HG02870 (cell line): ENCODE results near the gene TNNI3K.

Experiments
- ATAC-seq: cut with Tn5 transposase; IDR thresholded peaks from one replicate; pipeline ENCODE4 v1.9.1; 2021; ENCODE audit warnings: mild to moderate bottlenecking, moderate library complexity; ENCODE audit not compliant: unreplicated experiment

The TNNI3K gene

DNA sequence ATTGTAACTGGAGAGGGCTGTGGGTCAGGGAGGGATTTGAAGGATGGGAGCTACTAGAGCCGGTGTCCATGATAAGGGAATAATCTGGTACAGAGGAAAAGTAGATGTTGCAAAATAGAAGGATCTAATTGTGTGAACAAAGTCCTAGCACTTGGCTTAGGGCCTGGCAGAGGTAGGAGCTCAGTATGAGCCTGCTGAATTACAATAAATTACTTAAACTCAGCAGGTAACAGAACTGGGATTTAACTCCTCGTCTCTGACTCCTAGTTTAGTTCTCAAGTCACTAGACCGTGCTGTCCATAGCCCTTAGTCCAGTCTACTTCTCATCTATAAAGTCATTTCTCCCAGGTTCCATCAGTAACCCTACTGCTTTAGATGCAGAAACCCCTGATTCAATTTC lies 157.0 kb downstream of the TNNI3K start:
- ATAC-seq = no peak

- no peak for ATAC-seq
Observed at GRCh38 chr1:74392840-74393239, 157.7 kb downstream of the TNNI3K start.

DNA sequence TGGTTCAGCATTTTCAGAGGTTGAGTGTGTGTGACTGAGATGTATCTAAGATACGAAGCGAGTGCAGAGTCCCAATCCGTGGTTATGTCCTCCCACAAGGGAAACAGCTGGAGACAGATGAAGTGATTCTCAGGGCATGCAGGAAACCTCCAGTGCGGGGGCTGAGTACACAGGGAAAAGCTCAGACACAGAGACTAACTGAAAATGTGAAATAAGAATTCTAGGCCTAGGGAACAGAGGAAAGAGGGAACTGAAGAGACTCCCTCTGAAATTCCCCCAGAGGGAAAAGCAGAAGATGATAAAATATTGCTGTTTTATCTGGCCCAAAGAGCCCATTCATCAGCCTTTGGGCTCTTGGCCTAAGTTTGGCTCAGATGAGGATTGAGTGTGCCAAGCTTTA lies 160.4 kb downstream of the TNNI3K start:
- no peak for ATAC-seq

DNA sequence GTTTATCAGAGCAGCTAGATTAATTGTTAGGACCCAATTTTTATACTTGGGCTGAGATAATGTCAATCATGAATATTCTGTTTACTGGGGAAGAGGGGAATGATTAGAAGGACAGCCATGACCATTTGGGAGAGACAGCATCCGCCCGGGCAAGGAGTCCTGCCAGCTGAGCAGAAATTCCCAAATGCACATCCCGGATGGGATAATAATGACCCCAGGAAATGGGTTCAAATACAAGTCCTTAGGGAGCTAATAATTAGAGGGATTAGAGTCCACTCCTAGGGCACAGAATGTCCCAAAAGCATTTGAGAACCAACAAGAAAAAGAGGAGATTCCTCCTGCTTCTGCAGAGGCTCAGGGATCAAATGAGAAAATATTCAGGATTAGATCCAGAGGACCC lies 161.3 kb downstream of the TNNI3K start:
- ATAC-seq = no peak

GRCh38 chr1:74396933-74397332 lies 161.7 kb downstream of the TNNI3K start:
- ATAC-seq = peak; percentile 46

DNA sequence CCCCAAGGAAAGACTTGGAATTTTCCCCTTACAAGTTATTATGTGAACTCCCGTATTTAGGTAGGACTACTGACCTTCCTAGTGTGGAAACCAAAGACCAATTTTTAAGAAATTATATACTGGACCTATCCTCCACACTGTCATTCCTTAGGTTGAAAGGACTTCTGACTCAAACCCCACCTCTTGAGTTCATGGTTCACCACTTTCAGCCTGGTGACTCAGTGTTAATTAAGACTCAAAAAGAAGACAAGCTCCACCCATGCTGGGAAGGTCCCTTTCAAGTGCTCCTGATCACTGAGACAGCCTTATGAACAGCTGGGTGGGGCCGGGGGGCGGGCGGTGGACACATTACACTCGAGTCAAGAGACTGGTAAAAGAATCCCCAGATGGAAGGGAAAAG lies 164.1 kb downstream of the TNNI3K start:
- peak; percentile 89 for ATAC-seq

DNA sequence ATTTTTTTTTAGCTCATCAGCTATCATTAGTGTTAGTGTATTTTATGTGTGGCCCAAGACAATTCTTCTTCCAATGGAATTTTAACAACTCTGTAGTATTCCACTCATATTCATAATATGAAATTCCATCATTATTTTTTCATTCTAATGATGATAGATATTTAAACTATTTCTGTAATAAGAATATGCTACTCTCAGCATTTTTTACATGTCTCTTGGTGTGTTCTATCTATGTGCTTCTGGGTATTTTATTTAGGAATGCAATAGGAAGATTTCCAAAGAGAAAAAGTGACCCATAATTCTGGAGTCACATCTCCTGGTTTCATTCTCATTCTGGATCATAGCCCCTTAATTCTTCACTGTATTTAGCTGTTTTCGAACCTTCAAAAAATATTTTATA lies 167.7 kb downstream of the TNNI3K start:
- ATAC-seq = no peak

DNA sequence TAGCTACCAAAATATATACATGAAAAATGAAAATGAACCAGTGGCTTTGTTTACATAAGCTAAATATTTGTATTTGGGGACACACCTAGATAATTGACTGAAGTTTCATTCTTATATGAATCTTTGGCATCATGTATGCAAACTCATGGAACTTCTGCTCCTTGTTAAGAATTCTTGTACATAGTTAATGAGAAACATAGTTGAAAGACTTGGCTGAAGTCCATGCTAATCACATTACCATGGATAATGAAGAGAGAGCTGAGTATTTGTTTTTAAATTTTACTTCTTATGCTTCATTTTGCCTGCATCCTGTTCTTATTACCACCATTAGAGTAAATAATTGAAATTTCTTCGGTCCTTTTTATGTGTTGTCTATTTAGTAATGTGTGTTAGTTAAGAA lies 168.4 kb downstream of the TNNI3K start:
- no peak for ATAC-seq

- no peak for ATAC-seq
Observed at GRCh38 chr1:74406759-74407158, 171.6 kb downstream of the TNNI3K start.

- no peak for ATAC-seq
Observed at GRCh38 chr1:74407902-74408301, 172.7 kb downstream of the TNNI3K start.

DNA sequence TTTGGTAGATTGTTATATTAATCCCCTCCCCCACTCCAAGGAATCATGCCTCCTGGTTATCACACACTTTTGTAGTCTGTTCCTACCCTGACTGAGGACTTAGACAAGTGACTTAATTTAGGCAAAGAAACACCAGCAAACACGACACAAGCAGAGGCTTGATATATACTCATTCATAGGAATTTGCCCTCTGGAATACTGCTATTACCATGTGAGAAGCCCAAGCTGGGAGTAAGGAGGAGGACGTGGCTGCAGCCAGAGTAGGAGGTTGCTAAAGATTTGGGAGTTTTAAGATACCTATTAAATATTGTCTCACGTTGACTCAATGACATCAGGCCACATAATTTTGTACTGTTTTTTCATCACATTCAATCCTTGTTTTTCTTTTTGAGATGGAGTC lies 177.1 kb downstream of the TNNI3K start:
- no peak for ATAC-seq

DNA sequence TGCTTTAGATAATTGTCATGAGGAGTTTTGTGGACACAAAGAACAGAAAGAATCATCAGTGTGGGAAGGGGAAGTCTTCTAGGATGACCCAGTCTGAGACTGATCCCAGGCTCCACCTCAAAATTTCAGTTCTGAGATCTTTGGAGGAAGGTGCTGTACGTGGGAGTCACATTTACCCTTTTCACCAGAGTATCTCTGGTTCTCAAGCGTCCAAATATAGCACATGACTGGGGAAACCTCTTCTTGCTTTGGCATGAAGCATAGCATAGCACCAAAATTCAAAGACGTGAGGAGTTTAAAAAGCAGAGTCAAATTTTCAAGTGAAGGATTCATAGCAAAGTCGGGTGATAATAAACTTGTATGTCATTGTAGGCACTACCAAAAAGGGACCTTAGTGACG lies 180.7 kb downstream of the TNNI3K start:
- no peak for ATAC-seq

GRCh38 chr1:74419611-74420010 lies 184.4 kb downstream of the TNNI3K start:
- ATAC-seq = no peak

- no peak for ATAC-seq
Observed at GRCh38 chr1:74420467-74420866, 185.3 kb downstream of the TNNI3K start.

DNA sequence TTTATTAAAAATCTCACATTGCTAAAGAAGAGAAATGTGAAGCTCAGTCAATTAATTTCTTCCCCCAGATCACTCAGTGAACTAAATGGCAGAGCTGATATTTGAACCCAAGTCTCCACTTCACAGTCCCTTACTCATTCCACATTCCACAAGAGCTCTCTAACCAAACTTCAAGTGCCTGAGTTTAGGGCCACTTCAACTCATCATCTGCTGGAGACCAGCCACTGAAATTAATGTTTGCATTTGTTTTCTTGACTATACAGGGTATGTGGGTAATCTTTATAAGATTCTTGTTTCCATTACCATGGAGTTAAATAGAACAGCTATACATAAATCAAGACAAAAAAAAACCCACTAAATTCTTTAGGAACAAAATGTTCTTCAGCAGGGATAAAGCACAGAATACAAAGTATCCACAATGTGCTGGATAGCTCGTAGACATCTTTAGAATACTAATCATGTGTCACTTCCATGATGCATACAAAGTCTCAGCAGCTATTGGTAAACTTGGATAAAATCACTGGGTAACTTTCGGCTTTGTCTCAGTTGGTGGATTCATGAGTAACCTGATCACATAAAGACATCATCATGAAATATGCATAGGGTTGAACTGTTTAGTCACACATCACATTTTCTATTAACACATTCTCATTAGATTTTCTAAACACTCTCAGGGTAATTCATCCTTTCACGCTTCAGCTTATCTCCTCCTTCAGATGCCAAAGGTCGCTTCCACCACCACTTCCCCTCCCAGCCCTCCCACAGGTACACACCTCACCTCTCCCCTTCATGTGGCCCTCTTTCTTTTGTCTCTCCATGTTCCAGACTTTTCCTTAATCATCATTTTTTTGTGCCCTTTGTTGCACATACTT lies 187.5 kb downstream of the TNNI3K start:
- no peak for ATAC-seq

GRCh38 chr1:74423471-74423870 lies 188.3 kb downstream of the TNNI3K start:
- no peak for ATAC-seq

DNA sequence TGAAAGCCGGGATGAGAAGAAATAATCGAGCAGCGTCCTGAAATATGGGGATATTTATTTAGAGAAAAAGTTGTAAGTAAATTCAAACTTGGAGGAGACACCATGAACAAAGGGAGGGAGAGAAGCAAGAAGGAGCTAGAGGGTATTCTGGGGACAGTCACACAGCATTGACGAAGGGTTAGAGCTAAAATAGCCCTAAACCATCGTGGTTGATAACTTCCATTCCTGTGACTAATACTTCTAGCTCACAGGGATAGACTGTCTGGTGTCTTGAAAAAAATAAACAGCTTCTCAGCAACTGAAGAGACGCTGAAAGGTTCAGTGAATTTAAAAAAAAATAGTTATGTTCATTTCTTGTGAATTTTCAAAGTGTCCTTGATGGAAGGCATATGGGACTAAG lies 190.5 kb downstream of the TNNI3K start:
- no peak for ATAC-seq

DNA sequence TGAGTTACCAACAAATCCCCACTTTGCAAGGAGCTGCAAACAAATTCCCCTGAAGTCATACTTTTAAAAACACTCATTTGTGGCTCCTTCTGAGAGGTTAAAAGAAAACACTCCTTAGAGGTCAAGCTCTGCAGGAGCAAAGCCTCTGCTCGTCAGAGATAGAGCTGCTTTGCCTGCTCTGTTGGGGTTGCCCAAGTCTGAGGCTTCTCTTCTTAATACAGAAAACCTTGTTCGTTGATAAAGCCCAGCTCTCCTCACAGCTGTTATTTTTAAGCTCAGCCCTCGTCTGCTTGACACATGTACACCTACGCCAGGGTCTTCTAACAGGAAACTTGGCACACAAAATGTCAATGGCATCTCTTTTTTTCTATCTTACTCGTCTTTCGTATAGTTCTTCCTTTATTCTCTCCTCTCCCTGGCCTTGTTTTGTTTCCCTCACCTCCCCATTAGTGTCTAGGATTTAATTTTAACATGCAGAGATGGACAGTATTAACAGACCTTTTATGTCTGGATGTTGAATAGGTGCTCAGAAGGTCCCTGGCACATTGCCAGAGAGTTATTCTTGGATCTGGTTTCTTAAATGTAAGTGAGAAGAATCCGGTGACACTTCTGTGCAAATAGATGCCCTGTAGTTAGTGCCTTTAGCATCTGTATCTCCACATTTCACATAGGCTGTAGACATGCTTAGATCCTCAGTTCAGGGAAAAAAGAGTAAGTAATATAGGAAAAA lies 191.2 kb downstream of the TNNI3K start:
- no peak for ATAC-seq

DNA sequence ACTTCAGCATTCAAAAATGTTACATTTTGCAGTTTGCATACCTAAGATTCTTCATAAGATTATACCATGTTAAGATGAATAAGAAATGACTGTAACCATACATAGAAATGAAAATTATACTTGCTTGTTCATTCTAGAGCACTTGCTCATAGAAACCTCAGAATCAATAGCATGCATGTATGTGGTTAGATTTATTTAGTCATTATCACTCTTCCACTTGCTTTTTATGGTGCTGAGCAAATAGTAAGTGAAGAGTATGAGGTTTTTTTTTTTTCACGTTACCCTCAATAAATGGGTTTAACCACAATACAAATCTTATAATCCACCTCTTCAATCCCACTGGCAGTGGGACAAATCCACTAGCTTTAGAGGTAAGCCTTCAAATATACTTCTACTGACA lies 192.5 kb downstream of the TNNI3K start:
- no peak for ATAC-seq

DNA sequence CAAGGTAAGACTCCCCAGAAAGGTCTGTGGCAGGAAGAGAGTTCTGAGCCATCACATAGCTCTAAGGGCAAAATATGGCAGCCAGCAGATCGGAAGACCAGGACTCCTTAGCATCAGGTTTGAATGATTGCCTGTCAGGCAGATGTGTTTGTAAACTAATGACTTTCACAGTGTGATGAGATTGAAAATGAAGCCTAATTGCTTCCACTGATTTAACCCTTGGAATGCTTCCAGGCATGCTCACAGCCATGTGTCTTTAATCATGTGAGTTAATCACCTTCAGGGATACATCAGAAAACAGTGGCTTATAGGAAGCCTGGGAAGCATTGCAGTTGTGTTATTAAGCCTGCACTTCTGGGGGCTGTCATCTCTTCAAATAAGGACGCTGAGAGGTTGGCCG lies 194.4 kb downstream of the TNNI3K start:
- no peak for ATAC-seq

- no peak for ATAC-seq
Observed at GRCh38 chr1:74430342-74430934, 195.3 kb downstream of the TNNI3K start.

DNA sequence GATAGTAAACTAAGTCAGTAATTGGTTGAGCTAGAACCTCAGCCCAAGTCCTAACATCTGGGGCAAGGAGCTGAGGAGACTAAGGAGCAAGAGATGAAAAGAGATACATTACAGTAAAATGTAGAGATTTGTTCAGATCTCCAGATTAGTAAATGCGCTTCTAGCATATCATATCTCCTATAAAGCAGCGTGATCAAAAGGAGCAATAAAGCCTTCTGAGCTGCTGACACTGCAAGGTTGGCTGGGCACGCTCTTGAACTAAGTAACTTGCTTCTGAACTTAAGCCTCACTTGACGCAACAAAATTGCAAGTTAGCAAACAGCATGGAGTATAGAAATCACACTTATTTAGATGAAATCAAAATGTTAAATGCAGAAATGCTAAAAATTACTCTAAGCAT lies 196.3 kb downstream of the TNNI3K start:
- no peak for ATAC-seq
